SK-N-MC (cell line): ENCODE results near the gene AMPD2.

ENCODE experiments used
- DNase-seq: peaks from one replicate; pipeline ENCODE4 v3.0.0-alpha.2; 2011; ENCODE audit warnings: low read depth, low spot score
- H3K27ac ChIP-seq: fragments of 200-600 bp; sonication (generic); 2 replicates; pipeline ENCODE4 v1.5.1; 2016; ENCODE audit warnings: mixed run types
- H3K36me3 ChIP-seq: fragments of 200-600 bp; sonication (generic); 2 replicates; pipeline ENCODE4 v1.6.1; 2017; ENCODE audit warnings: antibody characterized with exemption, low read length, mixed read lengths; ENCODE audit not compliant: insufficient read depth
- H3K4me3 ChIP-seq: fragments of 200-600 bp; sonication (generic); 2 replicates; pipeline ENCODE4 v1.5.1; 2016
- H3K9ac ChIP-seq: fragments of 200-600 bp; sonication (generic); 2 replicates; pipeline ENCODE4 v1.8.0; 2017; ENCODE audit warnings: mixed run types, mixed read lengths; ENCODE audit not compliant: insufficient read length
- H3K9me3 ChIP-seq: fragments of 200-600 bp; sonication (generic); 2 replicates; pipeline ENCODE4 v1.6.1; 2017; ENCODE audit warnings: low read depth, mild to moderate bottlenecking, antibody characterized with exemption, low read length, moderate library complexity, mixed read lengths
- EZH2 ChIP-seq: fragments of 200-600 bp; sonication (generic); IDR thresholded peaks from one replicate; pipeline ENCODE4 v1.6.1; 2017; ENCODE audit warnings: antibody characterized with exemption
- FOXP2 ChIP-seq: optimal IDR thresholded peaks from 2 replicates; pipeline ENCODE3; 2011; ENCODE audit warnings: mild to moderate bottlenecking, moderate library complexity; ENCODE audit not compliant: insufficient read depth; ENCODE audit errors: extremely low read length, control extremely low read depth
- POLR2AphosphoS5 ChIP-seq: IDR thresholded peaks from 2 replicates; pipeline ENCODE4 v1.6.1; 2012; ENCODE audit warnings: mild to moderate bottlenecking, low read depth, low read length, borderline replicate concordance

AMPD2 gene

DNA sequence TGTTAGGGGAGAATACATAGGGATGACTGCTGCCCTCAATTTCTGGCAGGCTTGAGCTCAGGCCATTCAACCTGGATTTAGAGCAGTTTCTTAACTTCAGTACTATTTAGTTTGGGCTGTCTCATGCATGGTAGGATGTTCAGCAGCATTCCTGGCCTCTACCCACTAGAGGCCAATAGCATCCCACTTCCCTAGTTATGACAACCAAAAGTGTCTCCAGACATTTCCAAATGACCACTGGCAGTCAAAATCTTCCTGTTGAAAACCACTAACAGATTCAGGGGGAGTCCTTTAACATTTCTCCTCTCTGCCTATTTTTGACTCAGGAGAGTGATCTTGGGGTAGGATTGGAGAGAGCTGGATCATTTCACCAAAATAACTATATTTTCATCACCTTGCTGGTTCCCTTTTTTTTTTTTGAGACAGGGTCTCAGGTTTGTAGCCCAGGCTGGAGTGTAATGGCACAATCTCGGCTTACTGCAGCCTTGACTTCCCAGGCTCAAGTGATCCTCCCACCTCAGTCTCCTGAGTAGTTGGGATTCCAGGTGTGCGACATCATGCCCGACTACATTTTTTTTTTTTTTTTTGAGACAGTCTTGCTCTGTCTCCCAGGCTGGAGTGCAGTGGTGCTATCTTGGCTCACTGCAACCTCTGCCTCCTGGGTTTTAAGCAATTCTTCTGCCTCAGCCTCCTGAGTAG lies 8.9 kb upstream of the AMPD2 start:
- no peak for TF ChIP-seq EZH2
- TF ChIP-seq POLR2AphosphoS5, result no peak
- TF ChIP-seq FOXP2, result no peak
- H3K27ac ChIP-seq, result no peak overlapping the region
- H3K36me3 ChIP-seq, result no peaks in the 10 kb centered on the region
- no peak for DNase-seq
- no peak overlapping the region for H3K4me3 ChIP-seq
- H3K9ac ChIP-seq, result no peak overlapping the region
- H3K9me3 ChIP-seq, result no peaks in the 10 kb centered on the region

GRCh38 chr1:109611308-109611990 lies 8.2 kb upstream of the AMPD2 start:
- Histone ChIP-seq H3K27ac (no peak overlapping the region), H3K36me3 (no peaks in the 10 kb centered on the region), H3K4me3 (no peak overlapping the region), H3K9ac (no peak overlapping the region), H3K9me3 (no peaks in the 10 kb centered on the region)
- TF ChIP-seq FOXP2, result no peak
- no peak for TF ChIP-seq EZH2
- TF ChIP-seq POLR2AphosphoS5, result no peak
- DNase-seq, result no peak

DNA sequence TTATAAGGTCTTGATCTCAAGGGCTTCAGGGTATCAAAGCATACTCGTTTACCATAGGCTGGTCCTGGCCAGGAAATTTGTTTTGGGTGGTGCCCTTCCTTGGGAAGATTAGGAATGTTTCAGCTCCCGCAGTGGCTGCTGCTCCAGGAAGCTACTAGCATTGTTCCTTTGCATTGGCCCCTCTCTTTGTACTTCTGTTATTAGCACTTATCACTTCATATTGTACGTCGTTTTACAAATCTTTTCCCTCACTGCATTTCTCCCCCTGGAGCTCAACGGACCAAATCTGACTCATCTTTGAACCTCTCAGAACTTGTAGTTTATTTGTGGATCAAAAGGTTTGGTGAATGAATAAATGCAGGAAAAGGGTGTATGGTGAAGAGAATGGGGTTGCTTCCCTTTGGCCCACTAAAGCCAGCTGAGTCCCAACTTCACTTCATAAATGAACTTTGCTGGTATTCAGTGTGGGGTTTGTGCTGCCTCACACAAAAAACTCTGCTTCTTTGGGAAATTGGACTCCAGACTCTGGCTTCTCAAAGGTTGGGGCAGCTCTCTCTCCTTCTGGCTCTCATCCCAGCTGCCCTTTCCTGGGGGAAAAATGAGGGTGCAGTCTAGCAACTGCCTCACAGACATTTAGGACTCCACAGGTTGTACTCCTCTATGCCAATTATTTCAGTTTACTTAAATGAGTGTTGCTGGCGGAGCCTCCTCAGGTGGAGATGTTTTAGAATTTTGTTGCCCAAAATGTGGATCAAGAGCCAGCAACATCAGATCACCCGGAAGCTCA lies 6.1 kb upstream of the AMPD2 start:
- H3K36me3 ChIP-seq, result no peaks in the 10 kb centered on the region
- no peaks in the 10 kb centered on the region for H3K9me3 ChIP-seq
- H3K4me3 ChIP-seq, result no peak overlapping the region
- H3K9ac ChIP-seq, result no peak overlapping the region
- H3K27ac ChIP-seq, result no peak overlapping the region
- DNase-seq, result no peak
- TF ChIP-seq FOXP2 (no peak), EZH2 (no peak), POLR2AphosphoS5 (no peak)

DNA sequence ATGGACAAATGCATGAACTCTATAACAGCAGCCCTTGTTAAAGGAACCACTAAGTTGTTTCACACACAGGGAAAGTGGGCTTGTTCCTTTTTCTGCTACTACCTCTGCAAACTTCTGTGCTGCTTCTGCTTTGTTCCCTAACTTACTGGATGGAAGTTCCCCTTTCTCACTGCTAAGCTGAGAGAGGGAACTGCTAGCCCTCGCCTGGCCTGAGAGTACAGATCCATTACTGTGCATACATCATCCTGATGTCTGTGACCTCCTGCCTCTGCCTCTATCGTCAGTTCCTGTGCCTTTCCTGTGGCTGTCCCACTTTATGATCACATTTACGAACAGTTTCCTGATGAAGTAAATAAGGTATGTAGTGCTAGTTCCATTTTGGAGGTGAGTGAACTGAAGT lies 3.8 kb upstream of the AMPD2 start:
- H3K27ac ChIP-seq, result no peak overlapping the region
- no peaks in the 10 kb centered on the region for H3K9me3 ChIP-seq
- H3K9ac ChIP-seq, result no peak overlapping the region
- no peak for TF ChIP-seq FOXP2
- DNase-seq, result no peak
- H3K36me3 ChIP-seq, result no peaks in the 10 kb centered on the region
- no peak overlapping the region for H3K4me3 ChIP-seq

- DNase-seq, result no peak
Measured at GRCh38 chr1:109616391-109616790, 3.2 kb upstream of the AMPD2 start.

GRCh38 chr1:109617291-109617801 lies 2.3 kb upstream of the AMPD2 start:
- Histone ChIP-seq H3K4me3 (no peak overlapping the region), H3K36me3 (no peaks in the 10 kb centered on the region), H3K9ac (no peak overlapping the region), H3K27ac (no peak overlapping the region), H3K9me3 (no peaks in the 10 kb centered on the region)
- DNase-seq, result no peak
- TF ChIP-seq EZH2, result no peak
- TF ChIP-seq POLR2AphosphoS5, result no peak
- TF ChIP-seq FOXP2, result no peak

More at GRCh38 chr1:109616391-109616790, 3.2 kb upstream of the AMPD2 start:
- H3K4me3 ChIP-seq, result no peak overlapping the region
- TF ChIP-seq EZH2 (no peak), FOXP2 (no peak), POLR2AphosphoS5 (no peak)
- H3K9me3 ChIP-seq, result no peaks in the 10 kb centered on the region
- no peaks in the 10 kb centered on the region for H3K36me3 ChIP-seq
- H3K27ac ChIP-seq, result no peak overlapping the region
- no peak overlapping the region for H3K9ac ChIP-seq

DNA sequence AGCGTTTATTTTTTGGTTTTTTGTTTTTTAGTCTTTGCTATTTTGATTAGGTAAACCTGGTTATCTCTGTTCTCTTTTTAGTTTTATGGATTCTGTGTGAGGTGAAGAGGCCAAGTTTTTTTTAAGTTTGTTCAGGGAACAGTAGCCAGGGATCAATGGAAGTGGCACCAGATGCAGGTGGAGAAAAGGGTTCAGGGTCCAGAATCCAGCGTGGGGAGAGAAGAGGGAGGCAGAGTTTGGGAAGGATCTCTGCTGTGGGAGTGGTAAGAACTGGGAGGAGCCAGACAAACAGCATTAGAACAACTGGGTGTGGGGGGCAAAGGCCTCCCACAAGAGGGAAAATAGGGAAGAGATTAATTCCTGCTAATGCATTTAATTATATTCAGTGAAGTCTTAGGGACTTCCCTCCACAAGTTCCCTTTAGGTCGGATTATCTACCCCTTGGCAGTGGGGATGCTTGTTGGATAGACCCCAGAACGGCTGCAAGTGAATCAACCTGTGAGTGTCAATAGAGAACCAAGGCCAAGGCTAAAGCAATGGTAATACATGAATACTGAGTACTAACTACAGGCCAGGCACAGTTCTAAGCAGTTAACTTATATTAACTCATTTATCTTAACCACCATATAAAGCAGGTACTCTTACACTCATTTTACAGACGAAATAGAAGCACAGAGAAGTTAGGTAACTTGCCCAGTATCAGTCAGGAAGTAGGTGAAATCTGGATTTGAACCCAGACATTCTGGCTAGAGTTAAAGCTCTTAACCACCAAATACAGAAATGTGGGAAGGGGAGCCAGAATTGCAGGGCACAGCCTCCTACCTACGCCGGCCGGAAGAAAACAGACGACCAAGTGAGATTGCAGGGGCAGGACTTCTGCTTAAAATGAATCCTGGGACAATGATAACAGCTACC lies 719 bp upstream of the AMPD2 start:
- Histone ChIP-seq H3K9ac (peak overlapping the region; percentile 93), H3K27ac (peak overlapping the region; percentile 43), H3K4me3 (peak overlapping the region; percentile 99), H3K36me3 (no peaks in the 10 kb centered on the region), H3K9me3 (no peaks in the 10 kb centered on the region)
- DNase-seq, result no peak
- TF ChIP-seq POLR2AphosphoS5, result no peak
- TF ChIP-seq FOXP2, result no peak
- TF ChIP-seq EZH2, result no peak

DNA sequence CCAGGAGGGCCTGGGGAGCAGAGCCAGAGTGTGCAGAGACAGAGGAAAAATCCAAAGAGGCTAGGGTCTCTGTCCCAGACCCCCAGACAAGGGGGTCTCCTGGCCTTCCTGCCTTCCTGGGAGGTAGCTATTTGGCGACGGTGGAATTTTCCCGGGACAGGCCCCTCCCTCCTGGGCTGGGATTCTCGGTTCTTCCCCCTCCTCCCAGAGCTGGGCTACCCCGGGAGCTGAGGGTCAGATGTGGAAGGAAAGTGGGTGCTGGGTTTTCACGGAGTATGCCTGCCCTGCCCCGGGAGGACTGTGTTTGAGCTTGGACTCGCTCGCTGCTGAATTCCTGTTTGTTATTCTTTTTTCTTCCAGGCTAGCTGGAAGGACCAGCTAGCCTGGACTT lies 759 bp downstream of the AMPD2 start:
- peak overlapping the region; percentile 99 for H3K4me3 ChIP-seq
- no peaks in the 10 kb centered on the region for H3K36me3 ChIP-seq
- peak overlapping the region; percentile 79 for H3K27ac ChIP-seq
- peak overlapping the region; percentile 93 for H3K9ac ChIP-seq
- TF ChIP-seq FOXP2 (no peak), EZH2 (no peak), POLR2AphosphoS5 (no peak; the same call in 1 of the 2 replicates)
- DNase-seq, result no peak
- H3K9me3 ChIP-seq, result no peaks in the 10 kb centered on the region
